ENCODE results near the gene RFC3.

GRCh38 chr13:33842986-33843385 lies 25.0 kb downstream of the RFC3 start:
- TF ChIP-seq RAD21 (conservative IDR thresholded peaks at IDR 0.05 in 1 of 2, IDR thresholded peaks at IDR 0.05 in 1 of 2) (no peak), CTCF (IDR thresholded peaks at IDR 0.05) (no peak)
